ENCODE results near the gene ULK1. TPM values are rescaled to one million over a fixed set of nuclear protein-coding genes. Genes with fewer than 3 reads are reported as not detected.

ULK1 gene
- total RNA-seq, 2 experiments from 2014 or later, result 17.1 to 20.6 TPM

GRCh38 chr12:131897276-131897675 is 2.9 kb downstream of the ULK1 start:
- ATAC-seq (no peak), DNase-seq (no peak)
- peak overlapping the region; percentile 52 for H3K4me3 Mint-ChIP-seq
- H3K27ac Mint-ChIP-seq, result no peak overlapping the region
- H3K27me3 Mint-ChIP-seq (ENCODE audit: low read depth), result no peaks in the 10 kb centered on the region
- CTCF ChIA-PET, result no interaction called here
- no peaks in the 10 kb centered on the region for H3K36me3 Mint-ChIP-seq (ENCODE audit: low read depth)
- H3K4me1 Mint-ChIP-seq (ENCODE audit: low read depth), result peaks cover 19% of the 10 kb centered on the region
- POLR2A ChIA-PET, result interaction anchor here (1.2 kb wide), 1 partner anchor 32 kb away, joined by 3 read pairs; no protein-coding TSS in a partner anchor
- H3K9me3 Mint-ChIP-seq (ENCODE audit: insufficient read depth), result no peaks in the 10 kb centered on the region

GRCh38 chr12:131897875-131898274 is 3.5 kb downstream of the ULK1 start:
- Mint-ChIP-seq H3K4me3 (no peak overlapping the region), H3K4me1 (ENCODE audit: low read depth) (peaks cover 19% of the 10 kb centered on the region), H3K27ac (no peak overlapping the region), H3K36me3 (ENCODE audit: low read depth) (no peaks in the 10 kb centered on the region), H3K9me3 (ENCODE audit: insufficient read depth) (no peaks in the 10 kb centered on the region), H3K27me3 (ENCODE audit: low read depth) (no peaks in the 10 kb centered on the region)
- DNase-seq (no peak), ATAC-seq (no peak)
- POLR2A ChIA-PET, result interaction anchor here (0.6 to 1.2 kb wide), 2 partner anchors 32 to 58 kb away, joined by 3 read pairs; no protein-coding TSS in a partner anchor
- CTCF ChIA-PET, result no interaction called here

- Mint-ChIP-seq H3K4me3 (no peak overlapping the region), H3K27me3 (ENCODE audit: low read depth) (no peaks in the 10 kb centered on the region), H3K9me3 (ENCODE audit: insufficient read depth) (no peaks in the 10 kb centered on the region), H3K4me1 (ENCODE audit: low read depth) (peaks cover 22% of the 10 kb centered on the region), H3K27ac (no peak overlapping the region), H3K36me3 (ENCODE audit: low read depth) (no peaks in the 10 kb centered on the region)
- ATAC-seq (no peak), DNase-seq (no peak)
- ChIA-PET POLR2A (no interaction called here), CTCF (no interaction called here)
These were observed 6.0 kb downstream of the ULK1 start for GRCh38 chr12:131900397-131900796.

- no peaks in the 10 kb centered on the region for H3K27me3 Mint-ChIP-seq (ENCODE audit: low read depth)
- H3K27ac Mint-ChIP-seq, result no peak overlapping the region
- ATAC-seq (no peak), DNase-seq (no peak)
- POLR2A ChIA-PET, result no interaction called here
- H3K4me1 Mint-ChIP-seq (ENCODE audit: low read depth), result peaks cover 18% of the 10 kb centered on the region
- H3K4me3 Mint-ChIP-seq, result no peak overlapping the region
- H3K9me3 Mint-ChIP-seq (ENCODE audit: insufficient read depth), result no peaks in the 10 kb centered on the region
- CTCF ChIA-PET, result no interaction called here
- H3K36me3 Mint-ChIP-seq (ENCODE audit: low read depth), result no peaks in the 10 kb centered on the region
These were observed 7.3 kb downstream of the ULK1 start for GRCh38 chr12:131901431-131902331.

GRCh38 chr12:131902332-131903241 is 8.2 kb downstream of the ULK1 start:
- no peak overlapping the region for H3K4me3 Mint-ChIP-seq
- ChIA-PET POLR2A (no interaction called here), CTCF (no interaction called here)
- H3K9me3 Mint-ChIP-seq (ENCODE audit: insufficient read depth), result no peaks in the 10 kb centered on the region
- H3K4me1 Mint-ChIP-seq (ENCODE audit: low read depth), result peaks cover 11% of the 10 kb centered on the region
- no peak for DNase-seq
- H3K27ac Mint-ChIP-seq, result no peak overlapping the region
- H3K27me3 Mint-ChIP-seq (ENCODE audit: low read depth), result no peaks in the 10 kb centered on the region
- no peaks in the 10 kb centered on the region for H3K36me3 Mint-ChIP-seq (ENCODE audit: low read depth)
- ATAC-seq, result no peak

- H3K4me1 Mint-ChIP-seq (ENCODE audit: low read depth), result peaks cover 11% of the 10 kb centered on the region
- no peak for DNase-seq
- no peaks in the 10 kb centered on the region for H3K27me3 Mint-ChIP-seq (ENCODE audit: low read depth)
- CTCF ChIA-PET, result no interaction called here
- POLR2A ChIA-PET, result interaction anchor here (0.6 kb wide), 1 partner anchor 152 kb away, joined by 3 read pairs; no protein-coding TSS in a partner anchor
- no peak for ATAC-seq
- no peaks in the 10 kb centered on the region for H3K9me3 Mint-ChIP-seq (ENCODE audit: insufficient read depth)
- no peak overlapping the region for H3K4me3 Mint-ChIP-seq
- no peak overlapping the region for H3K27ac Mint-ChIP-seq
- H3K36me3 Mint-ChIP-seq (ENCODE audit: low read depth), result no peaks in the 10 kb centered on the region
These were observed 9.1 kb downstream of the ULK1 start for GRCh38 chr12:131903270-131904255.

GRCh38 chr12:131904346-131904745 is 9.9 kb downstream of the ULK1 start:
- ChIA-PET CTCF (no interaction called here), POLR2A (interaction anchor here (0.6 kb wide), 1 partner anchor 153 kb away, joined by 3 read pairs; no protein-coding TSS in a partner anchor)
- no peaks in the 10 kb centered on the region for H3K36me3 Mint-ChIP-seq (ENCODE audit: low read depth)
- H3K27me3 Mint-ChIP-seq (ENCODE audit: low read depth), result no peaks in the 10 kb centered on the region
- H3K9me3 Mint-ChIP-seq (ENCODE audit: insufficient read depth), result no peaks in the 10 kb centered on the region
- DNase-seq (no peak), ATAC-seq (no peak)
- H3K4me3 Mint-ChIP-seq, result no peak overlapping the region
- H3K27ac Mint-ChIP-seq, result no peak overlapping the region
- peaks cover 11% of the 10 kb centered on the region for H3K4me1 Mint-ChIP-seq (ENCODE audit: low read depth)

GRCh38 chr12:131905081-131905629 is 10.7 kb downstream of the ULK1 start:
- Mint-ChIP-seq H3K9me3 (ENCODE audit: insufficient read depth) (no peaks in the 10 kb centered on the region), H3K4me3 (no peak overlapping the region), H3K27ac (no peak overlapping the region), H3K27me3 (ENCODE audit: low read depth) (no peaks in the 10 kb centered on the region), H3K36me3 (ENCODE audit: low read depth) (no peaks in the 10 kb centered on the region), H3K4me1 (ENCODE audit: low read depth) (peaks cover 10% of the 10 kb centered on the region)
- ATAC-seq (no peak), DNase-seq (no peak)
- ChIA-PET CTCF (no interaction called here), POLR2A (no interaction called here)

GRCh38 chr12:131905630-131906091 is 11.2 kb downstream of the ULK1 start:
- H3K4me3 Mint-ChIP-seq, result no peak overlapping the region
- H3K27me3 Mint-ChIP-seq (ENCODE audit: low read depth), result no peaks in the 10 kb centered on the region
- peak overlapping the region; percentile 32 for H3K27ac Mint-ChIP-seq
- no peaks in the 10 kb centered on the region for H3K9me3 Mint-ChIP-seq (ENCODE audit: insufficient read depth)
- DNase-seq (no peak), ATAC-seq (no peak)
- peaks cover 9% of the 10 kb centered on the region for H3K4me1 Mint-ChIP-seq (ENCODE audit: low read depth)
- POLR2A ChIA-PET, result no interaction called here
- H3K36me3 Mint-ChIP-seq (ENCODE audit: low read depth), result no peaks in the 10 kb centered on the region
- CTCF ChIA-PET, result no interaction called here

- peaks cover 9% of the 10 kb centered on the region for H3K4me1 Mint-ChIP-seq (ENCODE audit: low read depth)
- no peak overlapping the region for H3K4me3 Mint-ChIP-seq
- H3K9me3 Mint-ChIP-seq (ENCODE audit: insufficient read depth), result no peaks in the 10 kb centered on the region
- no peaks in the 10 kb centered on the region for H3K36me3 Mint-ChIP-seq (ENCODE audit: low read depth)
- ChIA-PET POLR2A (no interaction called here), CTCF (no interaction called here)
- H3K27me3 Mint-ChIP-seq (ENCODE audit: low read depth), result no peaks in the 10 kb centered on the region
- ATAC-seq (no peak), DNase-seq (no peak)
- no peak overlapping the region for H3K27ac Mint-ChIP-seq
These were observed 13.1 kb downstream of the ULK1 start for GRCh38 chr12:131907379-131908091.
